Activated CD4-positive, alpha-beta T cell treated with anti-CD3 and anti-CD28 coated beads for 36 hours (primary cell): ENCODE results near the gene CDH2. TPM values are rescaled to one million over a fixed set of nuclear protein-coding genes. Genes with fewer than 3 reads are reported as not detected.

Experiments
- ATAC-seq: fragments of 200-7000 bp; cut with Tn5 transposase; one replicate; pipeline ENCODE4 v1.10.0; 2021; ENCODE audit warnings: mild to moderate bottlenecking, moderate library complexity
- CTCF ChIA-PET: fragments of 350-600 bp; sonication (Branson Sonifier 250); formaldehyde crosslinking; loops from one replicate; lab custom pipeline; 2021; ENCODE audit warnings: antibody characterized with exemption; lab: Charles Lee
- POLR2A ChIA-PET: fragments of 350-600 bp; sonication (Branson Sonifier 250); formaldehyde crosslinking; loops from one replicate; lab custom pipeline; 2021; ENCODE audit warnings: antibody characterized with exemption, inconsistent platforms; lab: Charles Lee
- DNase-seq: peaks from one replicate; pipeline ENCODE4 v3.0.0-alpha.2; 2020
- H3K27ac Mint-ChIP-seq: one replicate; pipeline ENCODE4 v1.8.0; 2021; ENCODE audit warnings: mixed read lengths
- H3K27me3 Mint-ChIP-seq: one replicate; pipeline ENCODE4 v1.8.0; 2021; ENCODE audit warnings: mixed read lengths
- H3K36me3 Mint-ChIP-seq: one replicate; pipeline ENCODE4 v1.8.0; 2021; ENCODE audit warnings: low read depth, mixed read lengths
- H3K4me1 Mint-ChIP-seq: one replicate; pipeline ENCODE4 v1.8.0; 2021; ENCODE audit warnings: mixed read lengths
- H3K4me3 Mint-ChIP-seq: one replicate; pipeline ENCODE4 v1.8.0; 2021; ENCODE audit warnings: mild to moderate bottlenecking, moderate library complexity, mixed read lengths
- H3K9me3 Mint-ChIP-seq: one replicate; pipeline ENCODE4 v1.8.0; 2021; ENCODE audit warnings: low read depth, mixed read lengths
- intact Hi-C, 2 experiments: fragments of 100-400 bp; cut with DNase I in 1 of 2; cut with micrococcal nuclease in 1 of 2; formaldehyde crosslinking; loops; one replicate each; pipeline versions ENCODE4 v1.14.2 to v1.15.1; 2022 to 2024; cut with DNase I, micrococcal nuclease
- total RNA-seq, 2 experiments: library from RNA; stranded (reverse); gene quantifications; one replicate each; pipeline ENCODE4 v1.2.3, GENCODE V29; 2021

CDH2 gene
- total RNA-seq, 2 experiments from 2014 or later, result not detected

GRCh38 chr18:27967913-27968824 lies 208.8 kb downstream of the CDH2 start:
- ChIA-PET POLR2A (no interaction called here), CTCF (no interaction called here)
- no peak for DNase-seq
- no peak for ATAC-seq
- Mint-ChIP-seq H3K27ac (no peak overlapping the region), H3K4me1 (no peaks in the 10 kb centered on the region), H3K27me3 (no peaks in the 10 kb centered on the region), H3K36me3 (no peaks in the 10 kb centered on the region), H3K9me3 (peaks cover 3% of the 10 kb centered on the region), H3K4me3 (no peak overlapping the region)
- intact Hi-C loops, result no loop called here

GRCh38 chr18:27966881-27967280 lies 210.0 kb downstream of the CDH2 start:
- intact Hi-C loops, result no loop called here
- Mint-ChIP-seq H3K4me1 (no peaks in the 10 kb centered on the region), H3K9me3 (peaks cover 3% of the 10 kb centered on the region), H3K36me3 (no peaks in the 10 kb centered on the region), H3K4me3 (no peak overlapping the region), H3K27me3 (no peaks in the 10 kb centered on the region), H3K27ac (no peak overlapping the region)
- POLR2A ChIA-PET, result no interaction called here
- DNase-seq (no peak), ATAC-seq (no peak)
- CTCF ChIA-PET, result no interaction called here

- H3K4me1 Mint-ChIP-seq, result no peaks in the 10 kb centered on the region
- no peaks in the 10 kb centered on the region for H3K27me3 Mint-ChIP-seq
- intact Hi-C loops, result no loop called here
- no peak overlapping the region for H3K4me3 Mint-ChIP-seq
- H3K9me3 Mint-ChIP-seq, result peaks cover 3% of the 10 kb centered on the region
- no peak for ATAC-seq
- ChIA-PET POLR2A (no interaction called here), CTCF (no interaction called here)
- DNase-seq, result no peak
- H3K36me3 Mint-ChIP-seq, result no peaks in the 10 kb centered on the region
- no peak overlapping the region for H3K27ac Mint-ChIP-seq
Observed at GRCh38 chr18:27964811-27965210, 212.1 kb downstream of the CDH2 start.

- H3K4me3 Mint-ChIP-seq, result no peak overlapping the region
- intact Hi-C loops, result no loop called here
Observed at GRCh38 chr18:27959101-27959500, 217.8 kb downstream of the CDH2 start.

GRCh38 chr18:27956001-27956640 lies 220.8 kb downstream of the CDH2 start:
- Mint-ChIP-seq H3K9me3 (no peaks in the 10 kb centered on the region), H3K36me3 (no peaks in the 10 kb centered on the region), H3K4me3 (no peak overlapping the region), H3K27ac (no peak overlapping the region), H3K4me1 (no peaks in the 10 kb centered on the region), H3K27me3 (no peaks in the 10 kb centered on the region)
- ChIA-PET POLR2A (no interaction called here), CTCF (no interaction called here)
- no peak for ATAC-seq
- DNase-seq, result no peak
- intact Hi-C loops, result no loop called here

More at GRCh38 chr18:27959101-27959500, 217.8 kb downstream of the CDH2 start:
- DNase-seq (no peak), ATAC-seq (no peak)
- POLR2A ChIA-PET, result no interaction called here
- no peaks in the 10 kb centered on the region for H3K27me3 Mint-ChIP-seq
- no peak overlapping the region for H3K27ac Mint-ChIP-seq
- peaks cover 1% of the 10 kb centered on the region for H3K9me3 Mint-ChIP-seq
- no peaks in the 10 kb centered on the region for H3K4me1 Mint-ChIP-seq
- no peaks in the 10 kb centered on the region for H3K36me3 Mint-ChIP-seq
- CTCF ChIA-PET, result no interaction called here

- Mint-ChIP-seq H3K9me3 (no peaks in the 10 kb centered on the region), H3K4me3 (no peak overlapping the region), H3K36me3 (no peaks in the 10 kb centered on the region), H3K27ac (no peak overlapping the region), H3K27me3 (no peaks in the 10 kb centered on the region), H3K4me1 (no peaks in the 10 kb centered on the region)
- ChIA-PET CTCF (no interaction called here), POLR2A (no interaction called here)
- intact Hi-C loops, result no loop called here
- DNase-seq (no peak), ATAC-seq (no peak)
Observed at GRCh38 chr18:27954226-27954625, 222.7 kb downstream of the CDH2 start.

- no peak overlapping the region for H3K27ac Mint-ChIP-seq
- ChIA-PET POLR2A (no interaction called here), CTCF (no interaction called here)
- no peak for ATAC-seq
- no peaks in the 10 kb centered on the region for H3K36me3 Mint-ChIP-seq
- no peaks in the 10 kb centered on the region for H3K4me1 Mint-ChIP-seq
- H3K9me3 Mint-ChIP-seq, result no peaks in the 10 kb centered on the region
- H3K27me3 Mint-ChIP-seq, result no peaks in the 10 kb centered on the region
- intact Hi-C loops, result no loop called here
- DNase-seq, result no peak
- no peak overlapping the region for H3K4me3 Mint-ChIP-seq
Observed at GRCh38 chr18:27952741-27953140, 224.2 kb downstream of the CDH2 start.

- ChIA-PET POLR2A (no interaction called here), CTCF (no interaction called here)
- H3K9me3 Mint-ChIP-seq, result no peaks in the 10 kb centered on the region
- no peak overlapping the region for H3K4me3 Mint-ChIP-seq
- H3K4me1 Mint-ChIP-seq, result no peaks in the 10 kb centered on the region
- H3K27me3 Mint-ChIP-seq, result no peaks in the 10 kb centered on the region
- ATAC-seq (no peak), DNase-seq (no peak)
- intact Hi-C loops, result no loop called here
- no peaks in the 10 kb centered on the region for H3K36me3 Mint-ChIP-seq
- H3K27ac Mint-ChIP-seq, result no peak overlapping the region
Observed at GRCh38 chr18:27950648-27951228, 226.2 kb downstream of the CDH2 start.

GRCh38 chr18:27948986-27949385 lies 227.9 kb downstream of the CDH2 start:
- H3K36me3 Mint-ChIP-seq, result no peaks in the 10 kb centered on the region
- ChIA-PET CTCF (no interaction called here), POLR2A (no interaction called here)
- no peak overlapping the region for H3K27ac Mint-ChIP-seq
- no peaks in the 10 kb centered on the region for H3K9me3 Mint-ChIP-seq
- intact Hi-C loops, result no loop called here
- no peak overlapping the region for H3K4me3 Mint-ChIP-seq
- no peak for DNase-seq
- no peaks in the 10 kb centered on the region for H3K4me1 Mint-ChIP-seq
- no peaks in the 10 kb centered on the region for H3K27me3 Mint-ChIP-seq
- no peak for ATAC-seq

- H3K4me1 Mint-ChIP-seq, result no peaks in the 10 kb centered on the region
- no peaks in the 10 kb centered on the region for H3K27me3 Mint-ChIP-seq
- no peaks in the 10 kb centered on the region for H3K36me3 Mint-ChIP-seq
- intact Hi-C loops, result loop anchor here in 1 of 2 experiments (1.0 kb wide), 1 partner anchor 44 kb away; no protein-coding TSS in a partner anchor
- H3K4me3 Mint-ChIP-seq, result no peak overlapping the region
- ChIA-PET POLR2A (no interaction called here), CTCF (interaction anchor here (0.6 to 1.3 kb wide), 2 partner anchors 11 to 180 kb away, joined by 3 read pairs; no protein-coding TSS in a partner anchor)
- peaks cover 2% of the 10 kb centered on the region for H3K9me3 Mint-ChIP-seq
- ATAC-seq (no peak), DNase-seq (no peak)
- no peak overlapping the region for H3K27ac Mint-ChIP-seq
Observed at GRCh38 chr18:27942706-27943105, 234.2 kb downstream of the CDH2 start.

- no peaks in the 10 kb centered on the region for H3K36me3 Mint-ChIP-seq
- no peak overlapping the region for H3K4me3 Mint-ChIP-seq
- DNase-seq (no peak), ATAC-seq (no peak)
- POLR2A ChIA-PET, result no interaction called here
- intact Hi-C loops, result no loop called here
- H3K27me3 Mint-ChIP-seq, result no peaks in the 10 kb centered on the region
- no peaks in the 10 kb centered on the region for H3K4me1 Mint-ChIP-seq
- H3K9me3 Mint-ChIP-seq, result peaks cover 6% of the 10 kb centered on the region
- CTCF ChIA-PET, result interaction anchor here (1.6 kb wide), 1 partner anchor 11 kb away, joined by 3 read pairs; no protein-coding TSS in a partner anchor
- no peak overlapping the region for H3K27ac Mint-ChIP-seq
Observed at GRCh38 chr18:27931535-27931934, 245.4 kb downstream of the CDH2 start.
